ENCODE measurements around the gene GRK1.

DNA sequence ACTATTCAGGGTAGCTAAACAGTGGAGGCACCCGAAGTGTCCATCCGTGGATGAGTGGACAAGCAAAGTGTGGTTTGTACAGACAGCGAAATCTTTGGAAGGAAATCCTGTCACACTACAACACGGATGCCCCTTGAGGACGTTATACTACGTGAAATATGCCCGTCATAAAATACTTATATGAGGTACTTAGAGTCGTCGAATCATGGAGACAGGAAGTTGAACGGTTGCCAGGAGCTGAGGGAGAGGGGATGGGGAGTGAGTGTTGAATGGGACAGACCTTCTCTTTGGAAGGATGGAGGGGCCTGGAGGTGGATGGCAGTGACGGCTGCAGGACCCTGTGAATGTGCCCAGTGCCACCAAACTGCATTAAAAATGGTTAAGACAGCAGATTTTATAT lies 20.6 kb upstream of the GRK1 start:
- TF ChIP-seq, protein P1, sequence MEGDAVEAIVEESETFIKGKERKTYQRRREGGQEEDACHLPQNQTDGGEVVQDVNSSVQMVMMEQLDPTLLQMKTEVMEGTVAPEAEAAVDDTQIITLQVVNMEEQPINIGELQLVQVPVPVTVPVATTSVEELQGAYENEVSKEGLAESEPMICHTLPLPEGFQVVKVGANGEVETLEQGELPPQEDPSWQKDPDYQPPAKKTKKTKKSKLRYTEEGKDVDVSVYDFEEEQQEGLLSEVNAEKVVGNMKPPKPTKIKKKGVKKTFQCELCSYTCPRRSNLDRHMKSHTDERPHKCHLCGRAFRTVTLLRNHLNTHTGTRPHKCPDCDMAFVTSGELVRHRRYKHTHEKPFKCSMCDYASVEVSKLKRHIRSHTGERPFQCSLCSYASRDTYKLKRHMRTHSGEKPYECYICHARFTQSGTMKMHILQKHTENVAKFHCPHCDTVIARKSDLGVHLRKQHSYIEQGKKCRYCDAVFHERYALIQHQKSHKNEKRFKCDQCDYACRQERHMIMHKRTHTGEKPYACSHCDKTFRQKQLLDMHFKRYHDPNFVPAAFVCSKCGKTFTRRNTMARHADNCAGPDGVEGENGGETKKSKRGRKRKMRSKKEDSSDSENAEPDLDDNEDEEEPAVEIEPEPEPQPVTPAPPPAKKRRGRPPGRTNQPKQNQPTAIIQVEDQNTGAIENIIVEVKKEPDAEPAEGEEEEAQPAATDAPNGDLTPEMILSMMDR (IDR thresholded peaks at IDR 0.05) = no peak
- TF ChIP-seq EP300 (IDR thresholded peaks at IDR 0.05; ENCODE audit: low read depth) = no peak
- TF ChIP-seq POLR2AphosphoS5 (IDR thresholded peaks at IDR 0.05) = no peak
- no peak for TF ChIP-seq POLR2A (IDR thresholded peaks at IDR 0.05)
